Transverse colon (tissue), 4 donors: ENCODE measurements around the gene CDK5RAP3. TPM values are rescaled to one million over a fixed set of nuclear protein-coding genes. Genes with fewer than 3 reads are reported as not detected.
A peak's percentile ranks its signal among the peaks of the same experiment; 100 is the strongest.
"Not testable (repeated sequence)": the region's sequence is repeated elsewhere in the genome, so short reads cannot be mapped to it uniquely, and the experiment has no call there.

Experiments used
- DNase-seq: peaks from one replicate; pipeline ENCODE4 v3.0.0-alpha.2; 2019
- H3K27ac ChIP-seq, 4 donors: fragments of 200-600 bp; sonication (generic); 2 replicates each; pipeline ENCODE4 v1.5.1; 2016 to 2018; ENCODE audit warnings: inconsistent platforms in 4 of 4
- H3K27me3 ChIP-seq: fragments of 200-600 bp; sonication (generic); 2 replicates; pipeline ENCODE4 v1.5.1; 2017; ENCODE audit warnings: inconsistent platforms
- H3K36me3 ChIP-seq, 4 donors: fragments of 200-600 bp; sonication (generic); 2 replicates each; pipeline ENCODE4 v1.5.1; 2017 to 2019; ENCODE audit warnings: inconsistent platforms in 4 of 4
- H3K4me1 ChIP-seq, 4 donors: fragments of 200-600 bp; sonication (generic); 2 replicates each; pipeline ENCODE4 v1.5.1; 2017 to 2020; ENCODE audit warnings: inconsistent platforms in 4 of 4
- H3K4me3 ChIP-seq, 4 donors: fragments of 200-600 bp; sonication (generic); 1 replicate in 1 of 4; 2 replicates in 3 of 4; pipeline versions ENCODE4 v1.5.1 to v1.6.1; 2017 to 2019; ENCODE audit warnings: inconsistent platforms in 4 of 4
- H3K9me3 ChIP-seq, 2 donors: fragments of 200-600 bp; sonication (generic); 2 replicates each; pipeline ENCODE4 v1.5.1; 2017 to 2019; ENCODE audit warnings: inconsistent platforms in 2 of 2
- CTCF ChIP-seq, 5 experiments: fragments of 200-600 bp in 3 of 5; fragments of 450-650 bp in 2 of 5; sonication (generic) in 3 of 5; IDR thresholded peaks; 1 replicate in 2 of 5; 2 replicates in 3 of 5; pipeline ENCODE4 v1.5.1; 2016 to 2017; ENCODE audit warnings: antibody characterized with exemption in 5 of 5, inconsistent platforms in 3 of 5, mild to moderate bottlenecking in 2 of 5, moderate library complexity in 1 of 5
- EP300 ChIP-seq: sonication (generic); formaldehyde crosslinking; IDR thresholded peaks from one replicate; pipeline ENCODE4 v1.6.1; 2017; ENCODE audit warnings: antibody characterized with exemption, low read depth
- POLR2A ChIP-seq: fragments of 450-650 bp; IDR thresholded peaks from one replicate; pipeline ENCODE4 v1.6.1; 2016; ENCODE audit warnings: antibody characterized with exemption, mild to moderate bottlenecking, moderate library complexity
- POLR2AphosphoS5 ChIP-seq, 3 donors: sonication (generic); formaldehyde crosslinking; IDR thresholded peaks; one replicate each; pipeline ENCODE4 v1.6.1; 2016; ENCODE audit warnings: antibody characterized with exemption in 3 of 3
- WGBS, 2 donors: methylation state at CpG; one replicate each; pipeline ENCODE4 v1.1.5; 2018; ENCODE audit warnings: low coverage in 1 of 2; 5-methylcytosine and 5-hydroxymethylcytosine counted together
- in situ Hi-C, 4 donors: fragments of 200-750 bp; cut with MboI; loops; one replicate each; pipeline versions ENCODE4 v1.15.0 to v1.15.1; 2017; ENCODE audit warnings: low sequenced_read_pairs in 3 of 4, low pct_ligation_motif_present in 1 of 4, low pct_unique_long_range_greater_than_20kb in 1 of 4
- intact Hi-C: fragments of 100-400 bp; cut with DNase I; formaldehyde crosslinking; loops from one replicate; pipeline ENCODE4 v1.15.1; 2023; ENCODE audit warnings: low total_unique reads
- total RNA-seq, 4 donors: library from RNA; depleted of rRNA; stranded (reverse); fragments of >200 nt; gene quantifications; one replicate each; pipeline ENCODE4 v1.1.0, GENCODE V29; 2016

CDK5RAP3 gene
- total RNA-seq, 4 donors from 2014 or later, result 159 to 540 (median 296) TPM

GRCh38 chr17:48001197-48001596 lies 30.3 kb downstream of the CDK5RAP3 start:
- Histone ChIP-seq H3K4me1 (peaks cover 0 to 17% (median 9%) of the 10 kb centered on the region in 4 donors), H3K9me3 (no peaks in the 10 kb centered on the region), H3K36me3 (no peaks in the 10 kb centered on the region), H3K27me3 (no peaks in the 10 kb centered on the region), H3K27ac (peak overlapping the region in 2 of 4 donors; percentile 8 to 52), H3K4me3 (no peak overlapping the region)
- DNase-seq, result no peak
- in situ Hi-C loops, result no loop called here
- TF ChIP-seq CTCF (IDR thresholded peaks at IDR 0.05), result no peak
- no peak for TF ChIP-seq EP300
- TF ChIP-seq POLR2AphosphoS5 (IDR thresholded peaks at IDR 0.05), result no peak
- TF ChIP-seq POLR2A, result no peak
- intact Hi-C loops, result no loop called here
- 82 to 91% methylated on average over 1 of the region's 1 CpG for WGBS, 2 donors

- H3K36me3 ChIP-seq, DNase-seq, H3K4me3 ChIP-seq, H3K27me3 ChIP-seq, H3K9me3 ChIP-seq, intact Hi-C loops, in situ Hi-C loops: not testable (repeated sequence)
- Histone ChIP-seq H3K27ac (peak overlapping the region; percentile 8 to 63 (median 49)), H3K4me1 (peaks cover 0 to 17% (median 9%) of the 10 kb centered on the region in 4 donors)
- WGBS, 2 donors, result 93 to 96% methylated on average over 4 to 5 of the region's 5 CpGs
Observed at GRCh38 chr17:48001657-48002056, 30.7 kb downstream of the CDK5RAP3 start.

GRCh38 chr17:48002266-48002915 lies 31.5 kb downstream of the CDK5RAP3 start:
- H3K9me3 ChIP-seq, result no peaks in the 10 kb centered on the region
- H3K4me1 ChIP-seq, result peaks cover 0 to 17% (median 9%) of the 10 kb centered on the region in 4 donors
- 43 to 66% methylated on average over 4 of the region's 4 CpGs for WGBS, 2 donors
- peak overlapping the region; percentile 46 to 63 (median 52) for H3K27ac ChIP-seq
- TF ChIP-seq EP300 (no peak), POLR2AphosphoS5 (IDR thresholded peaks at IDR 0.05) (no peak), CTCF (IDR thresholded peaks at IDR 0.05) (no peak), POLR2A (no peak)
- H3K27me3 ChIP-seq, result no peaks in the 10 kb centered on the region
- no peaks in the 10 kb centered on the region for H3K36me3 ChIP-seq
- in situ Hi-C loops (no loop called here), intact Hi-C loops (no loop called here)
- H3K4me3 ChIP-seq, result no peak overlapping the region
- DNase-seq, result no peak

- H3K4me1 ChIP-seq, result peaks cover 0 to 17% (median 9%) of the 10 kb centered on the region in 4 donors
- DNase-seq, result no peak
- peaks cover 1% of the 10 kb centered on the region for H3K27me3 ChIP-seq
- intact Hi-C loops (no loop called here), in situ Hi-C loops (no loop called here)
- 38 to 72% methylated on average over 1 to 7 of the region's 7 CpGs for WGBS, 2 donors
- no peak overlapping the region for H3K4me3 ChIP-seq
- H3K27ac ChIP-seq, result peak overlapping the region in 3 of 4 donors; percentile 11 to 53 (median 52)
- H3K9me3 ChIP-seq, result no peaks in the 10 kb centered on the region
- TF ChIP-seq POLR2A (no peak), EP300 (no peak), POLR2AphosphoS5 (IDR thresholded peaks at IDR 0.05) (no peak), CTCF (IDR thresholded peaks at IDR 0.05) (no peak)
- H3K36me3 ChIP-seq, result no peaks in the 10 kb centered on the region
Observed at GRCh38 chr17:48002916-48003416, 32.1 kb downstream of the CDK5RAP3 start.
